OCI-LY1 (cell line): ENCODE results near the gene MRPL42.

Experiments
- H2AFZ ChIP-seq: fragments of 200-600 bp; sonication (generic), shearing (Covaris generic); 2 replicates; pipeline ENCODE4 v1.6.0; 2014; ENCODE audit warnings: antibody characterized with exemption, mild to moderate bottlenecking, low read length
- H3F3A ChIP-seq: fragments of 200-600 bp; sonication (generic), shearing (Covaris generic); 2 replicates; pipeline ENCODE4 v1.6.0; 2014; ENCODE audit warnings: mild to moderate bottlenecking, antibody characterized with exemption, low read length, moderate library complexity; ENCODE audit not compliant: insufficient read depth
- H3K27ac ChIP-seq: fragments of 200-600 bp; sonication (generic); 2 replicates; pipeline ENCODE4 v1.5.1; 2014; ENCODE audit warnings: low read length, mixed run types, mild to moderate bottlenecking, low read depth; ENCODE audit not compliant: poor library complexity, severe bottlenecking
- H3K27me3 ChIP-seq: fragments of 200-600 bp; sonication (generic); 2 replicates; pipeline ENCODE4 v1.6.0; 2014; ENCODE audit warnings: antibody characterized with exemption, mild to moderate bottlenecking, low read length, moderate library complexity; ENCODE audit not compliant: insufficient read depth
- H3K36me3 ChIP-seq: fragments of 200-600 bp; sonication (generic); 2 replicates; pipeline ENCODE4 v1.6.1; 2014; ENCODE audit warnings: mild to moderate bottlenecking, antibody characterized with exemption, low read length, moderate library complexity, mixed read lengths; ENCODE audit not compliant: insufficient read depth
- H3K4me1 ChIP-seq: fragments of 200-600 bp; sonication (generic); 2 replicates; pipeline ENCODE4 v1.5.1; 2014; ENCODE audit warnings: mild to moderate bottlenecking, low read length, moderate library complexity; ENCODE audit not compliant: insufficient read depth, severe bottlenecking
- H3K4me2 ChIP-seq: fragments of 200-600 bp; sonication (generic), shearing (Covaris generic); 2 replicates; pipeline ENCODE4 v1.6.1; 2014; ENCODE audit warnings: low read length
- H3K4me3 ChIP-seq: fragments of 200-600 bp; sonication (generic); 2 replicates; pipeline ENCODE4 v1.5.1; 2014; ENCODE audit warnings: low read length, low read depth, mild to moderate bottlenecking, mixed read lengths; ENCODE audit not compliant: poor library complexity, severe bottlenecking
- H3K79me2 ChIP-seq: fragments of 200-600 bp; shearing (Covaris generic); 2 replicates; pipeline ENCODE4 v1.6.1; 2016; ENCODE audit warnings: mixed run types, low read length, mixed read lengths; ENCODE audit not compliant: insufficient read depth
- H3K9ac ChIP-seq: fragments of 200-600 bp; sonication (generic), shearing (Covaris generic); 2 replicates; pipeline ENCODE4 v1.6.1; 2014; ENCODE audit warnings: mild to moderate bottlenecking, low read length, mixed read lengths
- H3K9me2 ChIP-seq: fragments of 200-600 bp; sonication (generic), shearing (Covaris generic); 2 replicates; pipeline ENCODE4 v1.6.1; 2014; ENCODE audit warnings: low read depth, mild to moderate bottlenecking, low read length, mixed read lengths
- H3K9me3 ChIP-seq: fragments of 200-600 bp; shearing (Covaris generic); 2 replicates; pipeline ENCODE4 v1.6.1; 2014; ENCODE audit warnings: low read length, mixed read lengths
- H4K20me1 ChIP-seq: fragments of 200-600 bp; sonication (generic), shearing (Covaris generic); 2 replicates; pipeline ENCODE4 v1.6.0; 2016; ENCODE audit warnings: mild to moderate bottlenecking, low read length; ENCODE audit not compliant: insufficient read depth
- CTCF ChIP-seq: fragments of 200-600 bp; sonication (generic), shearing (Covaris generic); IDR thresholded peaks from 2 replicates; pipeline ENCODE4 v1.5.1; 2017; ENCODE audit warnings: mild to moderate bottlenecking, antibody characterized with exemption, low read length, moderate library complexity, mixed read lengths
- EZH2 ChIP-seq: fragments of 200-600 bp; sonication (generic), shearing (Covaris generic); IDR thresholded peaks from 2 replicates; pipeline ENCODE4 v1.8.0; 2017; ENCODE audit warnings: borderline replicate concordance, mixed run types, mild to moderate bottlenecking, antibody characterized with exemption, low read length, moderate library complexity, mixed read lengths

MRPL42 gene

GRCh38 chr12:93563807-93564538, 96.7 kb downstream of the MRPL42 start:
- Histone ChIP-seq H4K20me1 (no peaks in the 10 kb centered on the region), H3K9me2 (no peaks in the 10 kb centered on the region), H3K9me3 (no peaks in the 10 kb centered on the region), H3K4me1 (no peaks in the 10 kb centered on the region), H3K79me2 (no peaks in the 10 kb centered on the region), H3K27me3 (0 out of 2 replicates have a peak, but pooled peaks cover 4% of the 10 kb centered on the region), H3K4me2 (no peak overlapping the region), H3K27ac (no peak overlapping the region), H3F3A (no peaks in the 10 kb centered on the region), H3K9ac (no peak overlapping the region), H2AFZ (no peak overlapping the region), H3K36me3 (no peaks in the 10 kb centered on the region), H3K4me3 (no peak overlapping the region)
- peak; percentile 18; the same call in 1 of the 2 replicates for TF ChIP-seq CTCF
- TF ChIP-seq EZH2 = no peak

GRCh38 chr12:93565760-93566159, 98.4 kb downstream of the MRPL42 start:
- Histone ChIP-seq H3K9ac (no peak overlapping the region), H3K9me3 (no peaks in the 10 kb centered on the region), H3F3A (no peaks in the 10 kb centered on the region), H3K27ac (no peak overlapping the region), H3K79me2 (no peaks in the 10 kb centered on the region), H3K4me2 (no peak overlapping the region), H3K4me1 (peaks cover 12% of the 10 kb centered on the region), H3K9me2 (no peaks in the 10 kb centered on the region), H3K36me3 (no peaks in the 10 kb centered on the region), H3K4me3 (no peak overlapping the region), H4K20me1 (no peaks in the 10 kb centered on the region), H2AFZ (no peak overlapping the region), H3K27me3 (0 out of 2 replicates have a peak, but pooled peaks cover 4% of the 10 kb centered on the region)
- TF ChIP-seq EZH2 (no peak), CTCF (no peak)
